GM15510 (cell line): ENCODE measurements around the gene NAGPA.

Experiments used
- POLR2A ChIP-seq: IDR thresholded peaks from 3 replicates; pipeline ENCODE4 v1.6.1; 2011; ENCODE audit warnings: borderline replicate concordance; ENCODE audit not compliant: insufficient read length; ENCODE audit errors: extremely low read depth

The NAGPA gene

GRCh38 chr16:5041600-5042133 is 7.9 kb upstream of the NAGPA start:
- no peak for TF ChIP-seq POLR2A

- TF ChIP-seq POLR2A, result no peak
These were observed 6.7 kb upstream of the NAGPA start for GRCh38 chr16:5040451-5040850.

GRCh38 chr16:5036228-5037156 is 2.8 kb upstream of the NAGPA start:
- no peak for TF ChIP-seq POLR2A

GRCh38 chr16:5035909-5036227 is 2.1 kb upstream of the NAGPA start:
- no peak for TF ChIP-seq POLR2A

- no peak for TF ChIP-seq POLR2A
These were observed 410 bp upstream of the NAGPA start for GRCh38 chr16:5034167-5034523.

GRCh38 chr16:5032748-5033167 is 977 bp downstream of the NAGPA start:
- TF ChIP-seq POLR2A, result no peak

- no peak for TF ChIP-seq POLR2A
These were observed 2.1 kb downstream of the NAGPA start for GRCh38 chr16:5031601-5032000.

GRCh38 chr16:5030251-5030870 is 3.4 kb downstream of the NAGPA start:
- TF ChIP-seq POLR2A, result no peak

- TF ChIP-seq POLR2A, result no peak
These were observed 4.7 kb downstream of the NAGPA start for GRCh38 chr16:5028950-5029475.

GRCh38 chr16:5027575-5028235 is 6.0 kb downstream of the NAGPA start:
- TF ChIP-seq POLR2A, result no peak

- TF ChIP-seq POLR2A, result no peak
These were observed 6.6 kb downstream of the NAGPA start for GRCh38 chr16:5027086-5027485.

GRCh38 chr16:5026664-5027063 is 7.1 kb downstream of the NAGPA start:
- no peak for TF ChIP-seq POLR2A

- no peak for TF ChIP-seq POLR2A
These were observed 8.5 kb downstream of the NAGPA start for GRCh38 chr16:5025171-5025632.

- no peak for TF ChIP-seq POLR2A
These were observed 9.1 kb downstream of the NAGPA start for GRCh38 chr16:5024632-5025031.

- no peak for TF ChIP-seq POLR2A
These were observed 11.2 kb downstream of the NAGPA start for GRCh38 chr16:5022521-5022920.

GRCh38 chr16:5020551-5020950 is 13.2 kb downstream of the NAGPA start:
- TF ChIP-seq POLR2A, result no peak

GRCh38 chr16:5019775-5020174 is 14.0 kb downstream of the NAGPA start:
- TF ChIP-seq POLR2A, result no peak
